ENCODE measurements around the gene GPR156. TPM values are rescaled to one million over a fixed set of nuclear protein-coding genes. Genes with fewer than 3 reads are reported as not detected.

GPR156 gene
- total RNA-seq, 1 experiment from 2014 or later = 3.1 TPM

- CTCF ChIA-PET = no interaction called here
- H3K4me1 Mint-ChIP-seq (ENCODE audit: low read depth, unreplicated experiment) = no peaks in the 10 kb centered on the region
- intact Hi-C loops (cut with micrococcal nuclease; ENCODE audit: unreplicated experiment) = no loop called here
- BruUV-seq (replicated peaks) = no TSS peak
- DNase-seq = no peak
- POLR2A ChIA-PET = no interaction called here
- H3K4me3 Mint-ChIP-seq (ENCODE audit: unreplicated experiment) = no peak overlapping the region
- H3K4me1 ChIP-seq = no peaks in the 10 kb centered on the region
- no peaks in the 10 kb centered on the region for H3K9me3 ChIP-seq
- TF ChIP-seq, protein P1, sequence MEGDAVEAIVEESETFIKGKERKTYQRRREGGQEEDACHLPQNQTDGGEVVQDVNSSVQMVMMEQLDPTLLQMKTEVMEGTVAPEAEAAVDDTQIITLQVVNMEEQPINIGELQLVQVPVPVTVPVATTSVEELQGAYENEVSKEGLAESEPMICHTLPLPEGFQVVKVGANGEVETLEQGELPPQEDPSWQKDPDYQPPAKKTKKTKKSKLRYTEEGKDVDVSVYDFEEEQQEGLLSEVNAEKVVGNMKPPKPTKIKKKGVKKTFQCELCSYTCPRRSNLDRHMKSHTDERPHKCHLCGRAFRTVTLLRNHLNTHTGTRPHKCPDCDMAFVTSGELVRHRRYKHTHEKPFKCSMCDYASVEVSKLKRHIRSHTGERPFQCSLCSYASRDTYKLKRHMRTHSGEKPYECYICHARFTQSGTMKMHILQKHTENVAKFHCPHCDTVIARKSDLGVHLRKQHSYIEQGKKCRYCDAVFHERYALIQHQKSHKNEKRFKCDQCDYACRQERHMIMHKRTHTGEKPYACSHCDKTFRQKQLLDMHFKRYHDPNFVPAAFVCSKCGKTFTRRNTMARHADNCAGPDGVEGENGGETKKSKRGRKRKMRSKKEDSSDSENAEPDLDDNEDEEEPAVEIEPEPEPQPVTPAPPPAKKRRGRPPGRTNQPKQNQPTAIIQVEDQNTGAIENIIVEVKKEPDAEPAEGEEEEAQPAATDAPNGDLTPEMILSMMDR (IDR thresholded peaks at IDR 0.05; ENCODE audit: insufficient read depth in 1 of 2, low read depth in 1 of 2, low read length in 1 of 2, severe bottlenecking in 1 of 2, unreplicated experiment in 1 of 2) = no peak
- H3K27ac Mint-ChIP-seq (ENCODE audit: unreplicated experiment) = no peak overlapping the region
- H3K36me3 Mint-ChIP-seq (ENCODE audit: insufficient read depth, unreplicated experiment) = no peaks in the 10 kb centered on the region
- no peak overlapping the region for H3K4me3 ChIP-seq (ENCODE audit: low read depth, low read length)
- H3K9me3 Mint-ChIP-seq (ENCODE audit: unreplicated experiment) = no peaks in the 10 kb centered on the region
- H3K36me3 ChIP-seq (ENCODE audit: control insufficient read depth, insufficient read depth, low read length) = no peaks in the 10 kb centered on the region
- H3K27me3 ChIP-seq (replicated peaks; ENCODE audit: control insufficient read depth, insufficient read depth, low read length) = no peaks in the 10 kb centered on the region
- no peaks in the 10 kb centered on the region for H3K27me3 Mint-ChIP-seq (ENCODE audit: insufficient read depth, unreplicated experiment)
Observed at GRCh38 chr3:120214176-120214575, 70.8 kb downstream of the GPR156 start.

DNA sequence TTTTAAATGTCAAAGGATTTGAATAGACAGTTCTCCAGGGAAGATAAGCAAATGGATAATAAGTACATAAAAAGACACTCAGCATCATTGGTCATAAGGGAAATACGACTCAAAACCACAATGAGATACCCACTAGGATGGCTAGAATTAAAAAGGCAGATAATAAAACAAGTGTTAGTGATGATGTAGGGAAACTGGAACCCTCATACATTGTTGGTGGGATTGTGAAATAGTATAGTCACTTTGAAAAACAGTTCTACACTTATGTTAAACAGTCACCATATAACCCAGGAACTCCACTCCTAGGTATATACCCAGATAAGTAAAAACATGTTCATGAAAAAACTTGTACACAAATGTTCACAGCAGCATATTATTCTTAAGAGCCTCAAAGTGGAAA lies 72.5 kb downstream of the GPR156 start:
- Mint-ChIP-seq H3K9me3 (ENCODE audit: unreplicated experiment) (no peaks in the 10 kb centered on the region), H3K27ac (ENCODE audit: unreplicated experiment) (no peak overlapping the region), H3K4me3 (ENCODE audit: unreplicated experiment) (no peak overlapping the region), H3K27me3 (ENCODE audit: insufficient read depth, unreplicated experiment) (no peaks in the 10 kb centered on the region), H3K4me1 (ENCODE audit: low read depth, unreplicated experiment) (no peaks in the 10 kb centered on the region), H3K36me3 (ENCODE audit: insufficient read depth, unreplicated experiment) (no peaks in the 10 kb centered on the region)
- intact Hi-C loops (cut with micrococcal nuclease; ENCODE audit: unreplicated experiment) = no loop called here
- no peaks in the 10 kb centered on the region for H3K27me3 ChIP-seq (replicated peaks; ENCODE audit: control insufficient read depth, insufficient read depth, low read length)
- CTCF ChIA-PET = no interaction called here
- POLR2A ChIA-PET = no interaction called here
- no TSS peak for BruUV-seq (replicated peaks)
- no peaks in the 10 kb centered on the region for H3K4me1 ChIP-seq
- DNase-seq = no peak
- H3K9me3 ChIP-seq = 0 out of 2 replicates have a peak, but pooled peaks cover 4% of the 10 kb centered on the region
- no peaks in the 10 kb centered on the region for H3K36me3 ChIP-seq (ENCODE audit: control insufficient read depth, insufficient read depth, low read length)
- TF ChIP-seq, protein P1 (IDR thresholded peaks at IDR 0.05; ENCODE audit: insufficient read depth in 1 of 2, low read depth in 1 of 2, low read length in 1 of 2, severe bottlenecking in 1 of 2, unreplicated experiment in 1 of 2) = no peak
- H3K4me3 ChIP-seq (ENCODE audit: low read depth, low read length) = no peak overlapping the region

GRCh38 chr3:120209425-120209824 lies 75.6 kb downstream of the GPR156 start:
- Histone ChIP-seq H3K4me3 (ENCODE audit: low read depth, low read length) (no peak overlapping the region), H3K36me3 (ENCODE audit: control insufficient read depth, insufficient read depth, low read length) (no peaks in the 10 kb centered on the region), H3K9me3 (0 out of 2 replicates have a peak, but pooled peaks cover 4% of the 10 kb centered on the region), H3K4me1 (no peaks in the 10 kb centered on the region), H3K27me3 (replicated peaks; ENCODE audit: control insufficient read depth, insufficient read depth, low read length) (no peaks in the 10 kb centered on the region)
- BruUV-seq (replicated peaks) = no TSS peak
- no peaks in the 10 kb centered on the region for H3K27me3 Mint-ChIP-seq (ENCODE audit: insufficient read depth, unreplicated experiment)
- no peak overlapping the region for H3K27ac Mint-ChIP-seq (ENCODE audit: unreplicated experiment)
- ChIA-PET CTCF (no interaction called here), POLR2A (no interaction called here)
- DNase-seq = no peak
- H3K9me3 Mint-ChIP-seq (ENCODE audit: unreplicated experiment) = no peaks in the 10 kb centered on the region
- intact Hi-C loops (cut with micrococcal nuclease; ENCODE audit: unreplicated experiment) = no loop called here
- TF ChIP-seq, protein P1 (IDR thresholded peaks at IDR 0.05; ENCODE audit: insufficient read depth in 1 of 2, low read depth in 1 of 2, low read length in 1 of 2, severe bottlenecking in 1 of 2, unreplicated experiment in 1 of 2) = no peak
- no peak overlapping the region for H3K4me3 Mint-ChIP-seq (ENCODE audit: unreplicated experiment)
- no peaks in the 10 kb centered on the region for H3K36me3 Mint-ChIP-seq (ENCODE audit: insufficient read depth, unreplicated experiment)
- H3K4me1 Mint-ChIP-seq (ENCODE audit: low read depth, unreplicated experiment) = no peaks in the 10 kb centered on the region
